CD4-positive, alpha-beta T cell treated with Interleukin-2 at 100 ng/mL for 4 hours (primary cell): Measurements from ENCODE around the gene DLX3.

ENCODE experiments used
- DNase-seq: peaks from one replicate; pipeline ENCODE4 v3.0.0-alpha.2; 2020; ENCODE audit warnings: low spot score

DLX3 gene

DNA sequence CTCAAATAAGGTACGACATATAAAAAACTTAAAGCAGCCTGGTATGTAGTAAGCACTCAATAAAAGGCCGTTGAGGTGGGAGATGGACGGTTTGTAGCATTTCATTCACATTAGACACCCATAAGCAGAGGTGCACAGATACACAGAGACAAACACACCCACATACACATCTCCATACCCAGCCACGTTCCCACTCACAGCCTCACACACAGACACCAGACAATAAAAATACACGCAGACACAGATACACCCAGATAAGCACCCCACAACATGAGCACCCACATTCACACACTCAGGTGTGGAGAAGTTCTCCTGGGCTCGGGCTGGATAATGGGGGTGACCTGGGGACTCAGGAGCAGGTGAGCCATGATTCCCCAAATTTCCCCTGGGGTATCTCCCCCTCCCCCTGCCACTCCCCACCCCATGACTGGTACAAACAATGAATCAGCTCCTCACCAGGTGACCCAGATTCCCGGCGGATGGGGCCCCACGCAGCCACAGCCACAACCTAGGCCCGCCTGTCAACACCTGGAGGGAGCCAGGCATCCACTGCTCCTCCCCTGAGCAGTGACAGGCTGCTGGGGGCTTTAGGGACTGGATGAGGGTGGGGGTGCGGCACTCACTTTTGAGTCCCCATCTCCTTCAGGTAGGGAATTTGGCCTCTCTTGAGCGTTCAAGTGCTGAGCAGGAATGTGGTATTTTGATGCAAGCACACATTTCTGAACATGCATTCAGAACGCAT is 2.7 kb downstream of the DLX3 start:
- no peak for DNase-seq

DNA sequence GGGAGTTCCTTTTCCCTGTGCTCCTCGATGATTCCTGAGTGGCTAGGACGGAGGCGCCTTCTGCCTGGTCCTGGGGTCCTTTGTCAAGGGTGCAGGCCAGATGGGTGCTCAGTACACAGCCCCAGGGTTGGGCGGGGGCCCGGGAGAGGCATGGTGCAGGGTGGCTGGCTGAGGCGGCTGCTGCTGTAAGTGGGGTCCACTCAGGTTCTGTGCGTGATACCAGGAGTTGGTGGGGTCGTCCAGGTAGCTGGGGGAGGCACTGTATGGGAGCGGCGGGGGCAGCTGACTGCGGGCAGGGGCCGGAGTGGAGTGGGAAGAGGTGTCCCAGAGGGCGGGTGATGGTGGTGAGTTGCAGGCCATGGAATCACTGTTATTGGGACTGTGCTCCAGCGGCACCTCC is 3.6 kb downstream of the DLX3 start:
- no peak for DNase-seq

DNA sequence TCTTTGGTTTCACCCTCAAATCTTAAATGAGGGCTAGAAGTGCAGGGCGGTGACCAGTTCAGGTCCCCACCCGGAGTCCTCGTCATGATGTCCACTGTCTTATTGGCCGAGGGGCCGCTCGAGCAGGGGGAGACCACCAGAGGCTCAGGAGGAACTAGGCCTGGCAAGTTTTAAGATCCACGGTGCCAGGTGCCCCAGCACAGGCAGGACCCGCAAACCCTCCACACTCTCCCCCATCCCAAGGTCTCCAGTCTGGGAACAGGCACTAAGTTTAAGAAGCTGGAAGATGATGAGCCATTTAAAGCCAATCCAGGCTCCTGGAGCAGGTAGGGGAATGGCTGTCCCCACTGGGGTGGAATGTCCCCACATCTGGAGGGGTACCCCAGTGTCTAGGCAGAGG is 4.1 kb downstream of the DLX3 start:
- DNase-seq: no peak

GRCh38 chr17:49990331-49990730 is 4.7 kb downstream of the DLX3 start:
- no peak for DNase-seq

DNA sequence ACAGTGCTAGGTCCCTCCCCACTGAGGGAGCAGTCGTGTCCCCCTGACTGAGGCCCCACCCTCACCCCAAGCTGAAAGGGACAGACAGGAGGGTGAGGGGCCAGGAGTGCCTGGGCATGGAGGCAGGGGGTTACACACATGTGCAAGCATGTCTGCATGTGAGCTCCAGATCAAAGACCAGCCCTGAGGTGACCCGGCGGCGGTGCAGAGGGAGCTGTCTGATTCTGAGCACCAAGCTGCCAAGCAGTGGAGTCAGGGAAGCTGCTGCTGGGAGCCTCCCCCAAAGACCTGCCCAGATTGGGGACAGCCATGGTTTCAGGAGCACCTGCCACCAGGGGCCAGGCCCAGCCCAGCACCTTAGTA is 5.5 kb downstream of the DLX3 start:
- no peak for DNase-seq

DNA sequence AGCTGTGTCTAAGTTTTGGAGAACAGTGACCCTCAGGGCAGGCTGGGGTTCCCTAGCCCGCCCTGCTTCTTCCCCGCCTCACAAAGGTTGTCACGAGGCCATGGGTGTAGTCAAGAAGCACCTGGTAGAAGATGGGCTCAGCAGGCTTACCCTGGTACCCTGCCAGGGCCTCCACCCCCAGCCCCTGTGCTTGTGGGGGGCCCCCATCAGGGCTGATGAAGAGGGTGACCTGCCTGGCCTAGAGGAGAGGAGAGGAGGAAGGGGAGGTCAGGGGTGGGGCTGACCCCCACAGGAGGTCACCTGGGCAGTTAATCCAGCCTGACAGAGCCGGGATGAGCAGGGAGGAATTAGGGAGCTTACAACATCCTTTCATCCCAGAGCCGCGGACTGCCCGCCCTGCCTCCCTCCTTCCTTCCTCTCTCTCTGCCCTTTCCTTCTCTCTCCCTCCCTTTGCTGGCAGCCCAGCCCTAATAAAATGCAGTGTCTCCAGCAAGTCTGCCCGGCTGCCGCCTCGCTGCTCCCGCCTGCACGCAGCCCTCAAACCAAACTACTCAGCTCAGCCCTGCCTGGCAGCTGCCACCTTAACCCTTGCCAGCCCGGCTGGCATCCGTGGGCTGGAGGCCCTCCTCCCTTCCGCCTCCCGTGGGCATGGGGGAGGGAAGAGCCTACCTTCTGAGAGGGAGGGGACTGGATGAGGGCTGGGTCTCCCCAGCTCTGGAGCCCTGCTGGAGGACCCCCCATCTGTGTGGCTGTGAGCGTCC is 7.2 kb downstream of the DLX3 start:
- DNase-seq: no peak

DNA sequence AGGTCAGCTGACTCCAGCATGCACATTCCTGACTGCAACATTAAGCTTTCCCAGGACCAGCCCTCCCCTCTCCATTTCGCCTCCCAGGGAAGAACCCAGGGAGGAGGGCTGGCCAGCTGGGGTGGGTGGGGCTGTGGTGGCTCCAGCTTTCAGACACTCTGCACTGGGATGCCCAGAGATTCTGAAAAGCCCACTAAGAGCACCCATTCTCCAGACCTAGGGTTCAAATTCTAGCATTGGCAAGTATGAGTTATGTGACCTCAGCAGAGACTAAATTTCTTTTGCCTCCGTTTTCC is 7.8 kb downstream of the DLX3 start:
- no peak for DNase-seq

- DNase-seq: no peak
Measured at GRCh38 chr17:49986396-49987289, 8.4 kb downstream of the DLX3 start.

GRCh38 chr17:49985310-49985990 is 9.6 kb downstream of the DLX3 start:
- no peak for DNase-seq

- DNase-seq: no peak
Measured at GRCh38 chr17:49984776-49985175, 10.2 kb downstream of the DLX3 start.

DNA sequence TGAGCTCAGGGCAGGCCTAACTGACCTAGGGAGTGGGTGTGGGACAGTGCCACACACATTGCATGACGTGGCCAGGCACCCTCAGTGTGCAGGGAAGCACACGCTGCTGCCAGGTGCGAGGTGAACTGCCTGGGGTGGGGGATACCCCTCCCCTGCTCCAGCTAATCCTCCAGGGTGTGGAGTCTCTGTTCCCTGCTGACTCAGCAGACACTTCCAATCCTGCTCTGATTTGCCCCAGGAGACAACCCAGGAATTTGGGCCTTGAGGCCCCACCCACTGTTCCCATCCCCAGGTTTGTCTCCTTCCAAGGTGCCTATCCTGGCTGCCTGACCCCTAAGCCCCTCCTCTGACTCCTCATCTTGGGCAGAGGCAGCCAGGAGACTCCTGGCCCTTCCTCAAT is 10.7 kb downstream of the DLX3 start:
- no peak for DNase-seq

DNA sequence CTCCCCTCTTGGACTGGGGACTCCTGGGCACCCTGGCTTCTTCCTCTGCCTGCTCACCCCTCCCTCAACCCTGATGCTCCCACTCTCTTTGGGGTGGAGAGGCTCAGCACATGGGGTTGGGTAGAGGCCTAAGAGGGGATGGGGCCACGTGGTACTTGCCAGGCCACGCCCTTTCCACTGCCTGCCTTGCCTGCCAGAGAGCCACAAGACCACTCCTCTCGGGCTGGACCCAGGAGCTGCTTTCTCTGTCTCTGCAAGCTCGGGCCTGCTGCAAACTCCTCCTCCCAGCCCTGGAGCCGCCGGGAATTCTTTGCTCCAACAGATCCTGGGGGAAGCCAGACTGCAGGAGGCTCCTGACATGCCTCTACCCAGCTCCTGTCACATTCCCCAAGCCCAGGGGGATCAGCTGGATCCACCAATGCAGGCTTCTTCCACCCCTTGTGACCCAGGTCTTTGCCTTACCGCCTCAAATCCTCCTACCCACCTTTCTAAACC is 14.3 kb downstream of the DLX3 start:
- DNase-seq: no peak

- no peak for DNase-seq
Measured at GRCh38 chr17:49979748-49980479, 15.1 kb downstream of the DLX3 start.

DNA sequence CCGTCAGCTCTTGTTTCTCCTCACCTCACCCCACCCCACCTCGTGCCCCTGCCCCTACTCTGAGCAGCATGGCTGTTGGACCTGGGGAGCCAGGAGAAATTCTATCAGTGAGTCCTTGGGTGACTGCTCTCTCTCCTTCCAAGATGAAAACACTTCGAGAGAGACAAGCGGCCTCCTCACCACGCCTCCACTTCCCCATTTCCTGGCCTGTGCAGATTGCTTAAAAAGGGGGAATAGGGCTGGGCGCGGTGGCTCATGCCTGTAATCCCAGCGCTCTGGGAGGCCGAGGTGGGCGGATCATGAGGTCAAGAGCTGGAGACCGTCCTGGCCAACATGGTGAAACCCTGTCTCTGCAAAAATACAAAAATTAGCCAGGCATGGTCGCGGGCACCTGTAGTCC is 16.5 kb downstream of the DLX3 start:
- DNase-seq: no peak

GRCh38 chr17:49977463-49978389 is 17.3 kb downstream of the DLX3 start:
- DNase-seq: no peak

- DNase-seq: no peak
Measured at GRCh38 chr17:49976828-49977202, 18.2 kb downstream of the DLX3 start.

GRCh38 chr17:49976163-49976827 is 18.7 kb downstream of the DLX3 start:
- no peak for DNase-seq

DNA sequence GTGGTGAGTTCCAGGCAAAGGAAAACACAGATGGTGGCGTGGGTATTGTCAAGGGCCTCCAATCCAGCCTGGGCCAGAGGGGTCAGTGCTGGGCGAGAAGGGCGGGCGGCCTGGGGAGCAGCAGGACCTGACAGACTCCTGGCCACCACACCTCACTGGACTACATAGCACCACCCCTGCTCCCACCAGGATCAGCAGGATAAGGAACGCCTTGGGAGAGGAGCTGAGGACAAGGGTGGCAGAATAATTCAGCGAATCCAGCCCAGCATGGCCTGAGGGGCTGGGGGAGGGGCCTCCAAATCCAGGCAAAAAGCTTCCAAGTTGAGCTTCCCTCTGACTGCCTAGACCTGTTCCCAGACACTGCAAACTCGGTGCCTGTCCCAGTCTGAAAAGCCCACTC is 19.5 kb downstream of the DLX3 start:
- no peak for DNase-seq

- no peak for DNase-seq
Measured at GRCh38 chr17:49973271-49973615, 21.8 kb downstream of the DLX3 start.
